Hepatocyte (in vitro differentiated cells): ENCODE data around the gene SLAMF1.

ENCODE experiments used
- EZH2 ChIP-seq: fragments of 200-600 bp; sonication (generic); IDR thresholded peaks from 2 replicates; pipeline ENCODE4 v1.6.1; 2016; ENCODE audit warnings: antibody characterized with exemption, mild to moderate bottlenecking, borderline replicate concordance
- TF ChIP-seq, protein P1 (sequence below): fragments of 200-600 bp; sonication (generic); IDR thresholded peaks from 2 replicates; pipeline ENCODE4 v1.5.1; 2016; ENCODE audit warnings: antibody characterized with exemption, mild to moderate bottlenecking; ENCODE audit not compliant: poor library complexity

DNA sequence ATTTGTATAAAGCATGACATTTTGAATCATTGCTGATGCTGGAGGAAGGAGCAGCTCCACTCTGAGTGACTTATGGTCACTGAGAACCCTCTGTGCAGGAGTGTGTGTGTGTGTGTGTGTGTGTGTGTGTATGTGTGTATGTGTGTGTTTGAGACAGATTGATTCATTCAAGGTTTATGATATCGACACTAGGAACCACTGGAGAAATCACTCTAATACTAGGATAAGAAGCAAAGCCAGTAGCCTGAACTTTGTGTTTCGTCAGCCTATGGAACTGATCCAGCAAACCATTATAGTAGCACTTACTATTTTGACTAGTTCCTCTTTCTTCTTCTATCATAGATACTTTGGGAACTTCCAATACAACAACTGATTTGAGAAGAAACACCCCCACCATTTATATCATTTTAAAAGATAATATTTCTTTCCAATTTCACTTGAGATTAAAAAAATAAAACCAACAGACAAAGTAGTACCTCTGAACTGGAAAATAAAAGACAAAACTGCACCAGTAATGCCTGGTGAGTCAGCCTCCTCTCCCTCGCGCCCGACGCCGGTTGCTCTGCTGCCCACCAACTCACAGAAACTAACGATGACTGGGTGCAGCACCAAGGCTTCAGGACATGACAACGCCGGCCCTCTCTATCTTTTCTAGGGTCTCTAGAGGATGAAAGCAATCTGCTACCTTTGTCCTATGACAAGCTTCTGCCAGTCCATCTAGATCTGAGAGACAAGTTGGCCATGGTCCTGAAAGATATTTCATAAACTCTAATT, 20.9 kb downstream of the SLAMF1 start:
- no peak for TF ChIP-seq EZH2
- TF ChIP-seq, protein P1, sequence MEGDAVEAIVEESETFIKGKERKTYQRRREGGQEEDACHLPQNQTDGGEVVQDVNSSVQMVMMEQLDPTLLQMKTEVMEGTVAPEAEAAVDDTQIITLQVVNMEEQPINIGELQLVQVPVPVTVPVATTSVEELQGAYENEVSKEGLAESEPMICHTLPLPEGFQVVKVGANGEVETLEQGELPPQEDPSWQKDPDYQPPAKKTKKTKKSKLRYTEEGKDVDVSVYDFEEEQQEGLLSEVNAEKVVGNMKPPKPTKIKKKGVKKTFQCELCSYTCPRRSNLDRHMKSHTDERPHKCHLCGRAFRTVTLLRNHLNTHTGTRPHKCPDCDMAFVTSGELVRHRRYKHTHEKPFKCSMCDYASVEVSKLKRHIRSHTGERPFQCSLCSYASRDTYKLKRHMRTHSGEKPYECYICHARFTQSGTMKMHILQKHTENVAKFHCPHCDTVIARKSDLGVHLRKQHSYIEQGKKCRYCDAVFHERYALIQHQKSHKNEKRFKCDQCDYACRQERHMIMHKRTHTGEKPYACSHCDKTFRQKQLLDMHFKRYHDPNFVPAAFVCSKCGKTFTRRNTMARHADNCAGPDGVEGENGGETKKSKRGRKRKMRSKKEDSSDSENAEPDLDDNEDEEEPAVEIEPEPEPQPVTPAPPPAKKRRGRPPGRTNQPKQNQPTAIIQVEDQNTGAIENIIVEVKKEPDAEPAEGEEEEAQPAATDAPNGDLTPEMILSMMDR: no peak
